ENCODE measurements around the gene HGFAC.
"Not testable (repeated sequence)": the region's sequence is repeated elsewhere in the genome, so short reads cannot be mapped to it uniquely, and the experiment has no call there.

- not testable (repeated sequence) for TF ChIP-seq CTCF, EP300, POLR2A (IDR thresholded peaks at IDR 0.05)
Observed at GRCh38 chr4:3459156-3459555, 17.4 kb downstream of the HGFAC start.

Measured in ovary (tissue), 3 donors.